CD4-positive, alpha-beta T cell treated with Interleukin-2 at 100 ng/mL for 4 hours (primary cell): Measurements from ENCODE around the gene ERGIC1.
A peak's percentile ranks its signal among the peaks of the same experiment; 100 is the strongest.

ENCODE experiments used
- DNase-seq: peaks from one replicate; pipeline ENCODE4 v3.0.0-alpha.2; 2020; ENCODE audit warnings: low spot score

ERGIC1 gene

GRCh38 chr5:172946146-172946545, 112.1 kb downstream of the ERGIC1 start:
- DNase-seq: no peak

GRCh38 chr5:172949426-172949825, 115.4 kb downstream of the ERGIC1 start:
- no peak for DNase-seq

GRCh38 chr5:172950176-172950965, 116.3 kb downstream of the ERGIC1 start:
- DNase-seq: no peak

- DNase-seq: no peak
Observed at GRCh38 chr5:172951371-172952033, 117.5 kb downstream of the ERGIC1 start.

- DNase-seq: no peak
Observed at GRCh38 chr5:172952034-172952511, 118.0 kb downstream of the ERGIC1 start.

GRCh38 chr5:172953776-172954675, 120.0 kb downstream of the ERGIC1 start:
- DNase-seq: no peak

GRCh38 chr5:172954751-172955159, 120.7 kb downstream of the ERGIC1 start:
- no peak for DNase-seq

GRCh38 chr5:172956228-172956627, 122.2 kb downstream of the ERGIC1 start:
- no peak for DNase-seq

- no peak for DNase-seq
Observed at GRCh38 chr5:172956936-172957335, 122.9 kb downstream of the ERGIC1 start.

GRCh38 chr5:172957458-172957857, 123.4 kb downstream of the ERGIC1 start:
- DNase-seq: no peak

- DNase-seq: peak; percentile 53
Observed at GRCh38 chr5:172958331-172959046, 124.4 kb downstream of the ERGIC1 start.

GRCh38 chr5:172959824-172960799, 126.1 kb downstream of the ERGIC1 start:
- DNase-seq: no peak

- DNase-seq: no peak
Observed at GRCh38 chr5:172969921-172970320, 135.9 kb downstream of the ERGIC1 start.

- DNase-seq: no peak
Observed at GRCh38 chr5:172971482-172971881, 137.4 kb downstream of the ERGIC1 start.

- no peak for DNase-seq
Observed at GRCh38 chr5:172972552-172972951, 138.5 kb downstream of the ERGIC1 start.

GRCh38 chr5:172973127-172973916, 139.3 kb downstream of the ERGIC1 start:
- no peak for DNase-seq

GRCh38 chr5:172973931-172974330, 139.9 kb downstream of the ERGIC1 start:
- no peak for DNase-seq

GRCh38 chr5:172975289-172975688, 141.2 kb downstream of the ERGIC1 start:
- no peak for DNase-seq

- DNase-seq: no peak
Observed at GRCh38 chr5:172979778-172980177, 145.7 kb downstream of the ERGIC1 start.

- no peak for DNase-seq
Observed at GRCh38 chr5:172981931-172982330, 147.9 kb downstream of the ERGIC1 start.
